Measurements from ENCODE around the gene GNPNAT1.

DNA sequence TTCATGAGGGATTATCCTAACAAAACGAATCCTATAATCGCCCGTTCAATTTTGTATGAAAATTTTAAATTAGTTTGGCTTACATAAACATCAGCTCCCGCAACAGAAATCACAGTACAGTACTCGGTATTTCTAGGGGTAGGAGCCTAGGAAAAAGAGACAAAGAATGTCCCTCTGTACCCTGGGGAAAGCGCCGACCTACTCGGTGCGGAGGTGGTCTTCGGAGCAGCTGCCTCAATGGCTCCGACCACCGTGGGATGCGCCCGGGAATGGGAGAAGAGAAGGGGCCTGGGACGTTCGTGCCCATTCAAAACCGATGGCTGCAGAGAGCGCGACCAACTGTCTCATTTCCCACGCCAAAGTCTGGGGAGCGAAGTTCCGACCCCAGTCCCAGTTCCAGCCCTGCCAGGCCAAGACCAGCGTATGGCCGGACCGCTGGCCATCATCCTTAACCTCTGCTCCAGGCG is 618 bp downstream of the GNPNAT1 start:
- TF ChIP-seq EZH2 (IDR thresholded peaks at IDR 0.05): no peak
- TF ChIP-seq, protein P1, sequence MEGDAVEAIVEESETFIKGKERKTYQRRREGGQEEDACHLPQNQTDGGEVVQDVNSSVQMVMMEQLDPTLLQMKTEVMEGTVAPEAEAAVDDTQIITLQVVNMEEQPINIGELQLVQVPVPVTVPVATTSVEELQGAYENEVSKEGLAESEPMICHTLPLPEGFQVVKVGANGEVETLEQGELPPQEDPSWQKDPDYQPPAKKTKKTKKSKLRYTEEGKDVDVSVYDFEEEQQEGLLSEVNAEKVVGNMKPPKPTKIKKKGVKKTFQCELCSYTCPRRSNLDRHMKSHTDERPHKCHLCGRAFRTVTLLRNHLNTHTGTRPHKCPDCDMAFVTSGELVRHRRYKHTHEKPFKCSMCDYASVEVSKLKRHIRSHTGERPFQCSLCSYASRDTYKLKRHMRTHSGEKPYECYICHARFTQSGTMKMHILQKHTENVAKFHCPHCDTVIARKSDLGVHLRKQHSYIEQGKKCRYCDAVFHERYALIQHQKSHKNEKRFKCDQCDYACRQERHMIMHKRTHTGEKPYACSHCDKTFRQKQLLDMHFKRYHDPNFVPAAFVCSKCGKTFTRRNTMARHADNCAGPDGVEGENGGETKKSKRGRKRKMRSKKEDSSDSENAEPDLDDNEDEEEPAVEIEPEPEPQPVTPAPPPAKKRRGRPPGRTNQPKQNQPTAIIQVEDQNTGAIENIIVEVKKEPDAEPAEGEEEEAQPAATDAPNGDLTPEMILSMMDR (IDR thresholded peaks at IDR 0.05): no peak

All from neural progenitor cell (in vitro differentiated cells).